ENCODE results near the gene PROZ. TPM values are rescaled to one million over a fixed set of nuclear protein-coding genes. Genes with fewer than 3 reads are reported as not detected.

Gene PROZ
- total RNA-seq, 1 experiment from 2014 or later = not detected

GRCh38 chr13:113164492-113164891, 6.0 kb downstream of the PROZ start:
- no peaks in the 10 kb centered on the region for H3K79me2 ChIP-seq (ENCODE audit: insufficient read depth, low read length)
- no peaks in the 10 kb centered on the region for H3K9me3 ChIP-seq (ENCODE audit: control insufficient read depth in 1 of 2, insufficient read depth in 1 of 2, low read depth in 1 of 2, low read length in 2 of 2)
- H3K27me3 ChIP-seq (ENCODE audit: insufficient read depth, low read length) = peaks cover 3% of the 10 kb centered on the region; the same call in 1 of the 2 replicates
- ChIA-PET POLR2A (no interaction called here), CTCF (no interaction called here), RAD21 (ENCODE audit: low non-redundant PET in 1 of 2, low total read pairs in 2 of 2, uncharacterized antibody in 2 of 2, unreplicated experiment in 2 of 2) (no interaction called here)
- H3K4me3 ChIP-seq (replicated peaks in 1 of 2; ENCODE audit: low read depth in 1 of 2, low read length in 2 of 2) = no peak overlapping the region
- no peaks in the 10 kb centered on the region for H3K9me2 ChIP-seq (ENCODE audit: insufficient read depth)
- TF ChIP-seq ZNF274 (IDR thresholded peaks at IDR 0.05; ENCODE audit: low read depth, low read length) (no peak), SRF (IDR thresholded peaks at IDR 0.05; ENCODE audit: low read depth) (no peak), CBX3 (IDR thresholded peaks at IDR 0.05; ENCODE audit: low read depth) (no peak), ELF1 (IDR thresholded peaks at IDR 0.05; ENCODE audit: borderline replicate concordance, low read depth) (no peak), EZH2phosphoT487 (IDR thresholded peaks at IDR 0.05; ENCODE audit: borderline replicate concordance) (no peak), ZFX (IDR thresholded peaks at IDR 0.05) (no peak), YY1 (IDR thresholded peaks at IDR 0.05; ENCODE audit: extremely low read depth, insufficient replicate concordance, low read depth, low read length) (no peak), SIN3A (IDR thresholded peaks at IDR 0.05; ENCODE audit: low read depth) (no peak), JUND (IDR thresholded peaks at IDR 0.05) (no peak), SP1 (IDR thresholded peaks at IDR 0.05; ENCODE audit: low read depth) (no peak), RAD21 (IDR thresholded peaks at IDR 0.05; ENCODE audit: low read depth) (no peak), EGR1 (IDR thresholded peaks at IDR 0.05; ENCODE audit: low read depth) (no peak), POLR2A (IDR thresholded peaks at IDR 0.05; ENCODE audit: borderline replicate concordance, extremely low read depth, insufficient read depth, insufficient read length) (no peak), CEBPB (IDR thresholded peaks at IDR 0.05; ENCODE audit: low read depth) (no peak), POLR2AphosphoS5 (IDR thresholded peaks at IDR 0.05; ENCODE audit: low read depth, low read length) (no peak), FOSL1 (IDR thresholded peaks at IDR 0.05; ENCODE audit: low read depth) (no peak)
- TF ChIP-seq, protein P1, sequence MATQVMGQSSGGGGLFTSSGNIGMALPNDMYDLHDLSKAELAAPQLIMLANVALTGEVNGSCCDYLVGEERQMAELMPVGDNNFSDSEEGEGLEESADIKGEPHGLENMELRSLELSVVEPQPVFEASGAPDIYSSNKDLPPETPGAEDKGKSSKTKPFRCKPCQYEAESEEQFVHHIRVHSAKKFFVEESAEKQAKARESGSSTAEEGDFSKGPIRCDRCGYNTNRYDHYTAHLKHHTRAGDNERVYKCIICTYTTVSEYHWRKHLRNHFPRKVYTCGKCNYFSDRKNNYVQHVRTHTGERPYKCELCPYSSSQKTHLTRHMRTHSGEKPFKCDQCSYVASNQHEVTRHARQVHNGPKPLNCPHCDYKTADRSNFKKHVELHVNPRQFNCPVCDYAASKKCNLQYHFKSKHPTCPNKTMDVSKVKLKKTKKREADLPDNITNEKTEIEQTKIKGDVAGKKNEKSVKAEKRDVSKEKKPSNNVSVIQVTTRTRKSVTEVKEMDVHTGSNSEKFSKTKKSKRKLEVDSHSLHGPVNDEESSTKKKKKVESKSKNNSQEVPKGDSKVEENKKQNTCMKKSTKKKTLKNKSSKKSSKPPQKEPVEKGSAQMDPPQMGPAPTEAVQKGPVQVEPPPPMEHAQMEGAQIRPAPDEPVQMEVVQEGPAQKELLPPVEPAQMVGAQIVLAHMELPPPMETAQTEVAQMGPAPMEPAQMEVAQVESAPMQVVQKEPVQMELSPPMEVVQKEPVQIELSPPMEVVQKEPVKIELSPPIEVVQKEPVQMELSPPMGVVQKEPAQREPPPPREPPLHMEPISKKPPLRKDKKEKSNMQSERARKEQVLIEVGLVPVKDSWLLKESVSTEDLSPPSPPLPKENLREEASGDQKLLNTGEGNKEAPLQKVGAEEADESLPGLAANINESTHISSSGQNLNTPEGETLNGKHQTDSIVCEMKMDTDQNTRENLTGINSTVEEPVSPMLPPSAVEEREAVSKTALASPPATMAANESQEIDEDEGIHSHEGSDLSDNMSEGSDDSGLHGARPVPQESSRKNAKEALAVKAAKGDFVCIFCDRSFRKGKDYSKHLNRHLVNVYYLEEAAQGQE (IDR thresholded peaks at IDR 0.05; ENCODE audit: low read depth) = no peak
- TF ChIP-seq, protein P2, sequence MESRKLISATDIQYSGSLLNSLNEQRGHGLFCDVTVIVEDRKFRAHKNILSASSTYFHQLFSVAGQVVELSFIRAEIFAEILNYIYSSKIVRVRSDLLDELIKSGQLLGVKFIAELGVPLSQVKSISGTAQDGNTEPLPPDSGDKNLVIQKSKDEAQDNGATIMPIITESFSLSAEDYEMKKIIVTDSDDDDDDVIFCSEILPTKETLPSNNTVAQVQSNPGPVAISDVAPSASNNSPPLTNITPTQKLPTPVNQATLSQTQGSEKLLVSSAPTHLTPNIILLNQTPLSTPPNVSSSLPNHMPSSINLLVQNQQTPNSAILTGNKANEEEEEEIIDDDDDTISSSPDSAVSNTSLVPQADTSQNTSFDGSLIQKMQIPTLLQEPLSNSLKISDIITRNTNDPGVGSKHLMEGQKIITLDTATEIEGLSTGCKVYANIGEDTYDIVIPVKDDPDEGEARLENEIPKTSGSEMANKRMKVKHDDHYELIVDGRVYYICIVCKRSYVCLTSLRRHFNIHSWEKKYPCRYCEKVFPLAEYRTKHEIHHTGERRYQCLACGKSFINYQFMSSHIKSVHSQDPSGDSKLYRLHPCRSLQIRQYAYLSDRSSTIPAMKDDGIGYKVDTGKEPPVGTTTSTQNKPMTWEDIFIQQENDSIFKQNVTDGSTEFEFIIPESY (IDR thresholded peaks at IDR 0.05; ENCODE audit: extremely low read depth, insufficient replicate concordance, low read length) = no peak
- TF ChIP-seq, protein P3, sequence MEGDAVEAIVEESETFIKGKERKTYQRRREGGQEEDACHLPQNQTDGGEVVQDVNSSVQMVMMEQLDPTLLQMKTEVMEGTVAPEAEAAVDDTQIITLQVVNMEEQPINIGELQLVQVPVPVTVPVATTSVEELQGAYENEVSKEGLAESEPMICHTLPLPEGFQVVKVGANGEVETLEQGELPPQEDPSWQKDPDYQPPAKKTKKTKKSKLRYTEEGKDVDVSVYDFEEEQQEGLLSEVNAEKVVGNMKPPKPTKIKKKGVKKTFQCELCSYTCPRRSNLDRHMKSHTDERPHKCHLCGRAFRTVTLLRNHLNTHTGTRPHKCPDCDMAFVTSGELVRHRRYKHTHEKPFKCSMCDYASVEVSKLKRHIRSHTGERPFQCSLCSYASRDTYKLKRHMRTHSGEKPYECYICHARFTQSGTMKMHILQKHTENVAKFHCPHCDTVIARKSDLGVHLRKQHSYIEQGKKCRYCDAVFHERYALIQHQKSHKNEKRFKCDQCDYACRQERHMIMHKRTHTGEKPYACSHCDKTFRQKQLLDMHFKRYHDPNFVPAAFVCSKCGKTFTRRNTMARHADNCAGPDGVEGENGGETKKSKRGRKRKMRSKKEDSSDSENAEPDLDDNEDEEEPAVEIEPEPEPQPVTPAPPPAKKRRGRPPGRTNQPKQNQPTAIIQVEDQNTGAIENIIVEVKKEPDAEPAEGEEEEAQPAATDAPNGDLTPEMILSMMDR (IDR thresholded peaks at IDR 0.05 in 2 of 3, conservative IDR thresholded peaks at IDR 0.05 in 1 of 3; ENCODE audit: borderline replicate concordance in 1 of 3, insufficient read depth in 1 of 3, low read depth in 2 of 3, low read length in 2 of 3) = no peak
- TF ChIP-seq, protein P4, sequence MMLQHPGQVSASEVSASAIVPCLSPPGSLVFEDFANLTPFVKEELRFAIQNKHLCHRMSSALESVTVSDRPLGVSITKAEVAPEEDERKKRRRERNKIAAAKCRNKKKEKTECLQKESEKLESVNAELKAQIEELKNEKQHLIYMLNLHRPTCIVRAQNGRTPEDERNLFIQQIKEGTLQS (IDR thresholded peaks at IDR 0.05) = no peak
- no peak overlapping the region for H2AFZ ChIP-seq (ENCODE audit: low read depth, low read length, poor library complexity, severe bottlenecking)
- H3K4me2 ChIP-seq (ENCODE audit: low read length) = no peak overlapping the region
- H3K27ac ChIP-seq (ENCODE audit: low read depth, low read length) = no peak overlapping the region
- no peak overlapping the region for H3K9ac ChIP-seq (ENCODE audit: low read length)
- H3K36me3 ChIP-seq (ENCODE audit: control insufficient read depth in 1 of 2, insufficient read depth in 2 of 2, low read length in 2 of 2) = 0 out of 4 replicates have a peak, but pooled peaks cover 0 to 5% of the 10 kb centered on the region in 2 experiments
- intact Hi-C loops (cut with micrococcal nuclease) = no loop called here
- BruUV-seq (replicated peaks) = no TSS peak
- H3K4me1 ChIP-seq (ENCODE audit: control insufficient read depth in 1 of 2, insufficient read depth in 2 of 2, low read length in 2 of 2) = no peaks in the 10 kb centered on the region
- no peaks in the 10 kb centered on the region for H4K20me1 ChIP-seq (ENCODE audit: insufficient read depth)
- DNase-seq (ENCODE audit: low read depth, low spot score) (no peak), ATAC-seq (no peak)

Data from HCT116 (cell line).